Measurements from ENCODE around the gene CAMK1D.
"Not testable (repeated sequence)": the region's sequence is repeated elsewhere in the genome, so short reads cannot be mapped to it uniquely, and the experiment has no call there.

Gene CAMK1D

GRCh38 chr10:12701696-12702095, 352.3 kb downstream of the CAMK1D start:
- no peak for DNase-seq (ENCODE audit: low read depth)

DNA sequence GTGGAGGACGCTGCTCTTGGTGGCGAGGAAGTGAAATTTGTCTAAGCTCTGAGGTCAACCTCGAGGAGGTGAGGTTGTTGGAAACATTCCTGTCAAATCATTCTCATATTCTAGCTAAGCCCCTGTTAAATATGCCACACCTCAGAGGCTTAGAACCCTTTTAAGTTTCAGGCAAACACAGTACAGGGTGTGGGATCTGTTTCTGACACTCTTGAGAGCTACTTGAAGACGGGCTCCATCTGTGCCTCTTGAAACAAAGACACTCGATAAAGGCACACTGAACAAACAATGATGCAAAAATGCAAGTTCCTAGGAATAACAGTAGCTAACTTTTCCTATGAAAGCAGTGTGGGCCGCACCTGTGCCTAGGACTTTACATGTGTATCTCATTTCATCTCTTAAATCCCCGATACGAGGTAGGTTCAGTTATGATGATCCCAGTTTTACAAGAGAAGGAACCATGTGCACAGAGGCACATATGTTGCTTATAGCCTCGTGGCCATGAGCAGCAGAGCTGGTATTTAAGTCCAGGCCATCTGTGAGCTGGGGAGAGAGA, 352.9 kb downstream of the CAMK1D start:
- no peak for DNase-seq (ENCODE audit: low read depth)

GRCh38 chr10:12703126-12703525, 353.8 kb downstream of the CAMK1D start:
- no peak for DNase-seq (ENCODE audit: low read depth)

DNA sequence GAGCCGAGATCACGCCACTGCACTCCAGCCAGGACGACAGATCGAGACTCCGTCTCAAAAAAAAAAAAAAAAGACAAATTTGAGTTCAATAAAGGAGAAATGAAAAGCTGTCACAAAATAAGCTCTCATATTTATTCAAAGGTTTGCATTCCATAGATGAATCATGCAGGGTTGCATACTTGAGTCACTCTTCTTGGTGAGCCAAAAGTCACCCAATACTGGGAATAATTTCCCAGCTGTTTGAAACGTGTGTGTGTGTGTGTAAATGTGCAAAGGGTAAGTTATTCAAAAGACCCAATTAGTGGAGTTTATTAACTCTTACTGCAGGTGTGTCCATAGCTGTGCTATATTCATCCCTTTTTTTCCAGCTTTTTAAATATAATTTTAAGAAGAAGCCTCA, 354.5 kb downstream of the CAMK1D start:
- peak; percentile 67 for DNase-seq (ENCODE audit: low read depth)

- peak; percentile 40 for DNase-seq (ENCODE audit: low read depth)
Observed at GRCh38 chr10:12704488-12704887, 355.1 kb downstream of the CAMK1D start.

- peak; percentile 55 for DNase-seq (ENCODE audit: low read depth)
Observed at GRCh38 chr10:12705943-12706342, 356.6 kb downstream of the CAMK1D start.

DNA sequence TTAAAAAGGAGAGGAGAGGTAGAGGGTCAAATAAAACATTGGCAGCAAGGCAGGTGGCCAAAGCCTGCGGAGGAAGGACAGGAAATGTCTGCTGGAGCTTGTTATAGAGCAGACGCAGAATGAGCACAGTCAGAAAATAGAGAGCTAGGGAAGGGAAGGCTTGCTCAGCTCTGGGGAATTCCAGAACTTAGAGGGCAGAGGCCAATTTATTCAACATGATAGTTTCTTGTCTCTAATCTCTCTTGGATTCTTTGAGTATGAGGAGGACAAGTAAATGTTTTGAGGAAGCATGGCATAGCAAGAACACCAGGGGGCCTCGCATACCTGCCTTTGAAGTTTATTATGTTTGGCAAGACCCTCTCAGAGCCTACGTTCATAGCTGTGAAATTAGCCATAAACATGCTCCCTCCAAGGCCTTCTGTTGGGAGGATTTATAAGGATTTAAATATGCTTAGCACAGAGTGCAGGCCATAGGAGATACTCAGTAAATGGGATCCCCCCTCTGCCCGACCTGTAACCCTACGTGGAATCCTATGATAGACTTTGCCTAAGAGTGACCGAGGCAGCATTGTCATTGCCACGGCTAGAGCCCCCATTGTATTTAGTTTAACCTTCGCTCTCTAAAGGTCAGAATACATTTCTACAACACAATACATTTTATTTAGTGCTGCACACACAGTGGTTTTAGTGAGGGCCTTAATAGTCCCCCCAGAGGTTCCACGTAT, 358.3 kb downstream of the CAMK1D start:
- DNase-seq (ENCODE audit: low read depth): peak; percentile 95

GRCh38 chr10:12709000-12709401, 359.7 kb downstream of the CAMK1D start:
- peak; percentile 49 for DNase-seq (ENCODE audit: low read depth)

GRCh38 chr10:12709521-12709963, 360.2 kb downstream of the CAMK1D start:
- DNase-seq (ENCODE audit: low read depth): peak; percentile 81

DNA sequence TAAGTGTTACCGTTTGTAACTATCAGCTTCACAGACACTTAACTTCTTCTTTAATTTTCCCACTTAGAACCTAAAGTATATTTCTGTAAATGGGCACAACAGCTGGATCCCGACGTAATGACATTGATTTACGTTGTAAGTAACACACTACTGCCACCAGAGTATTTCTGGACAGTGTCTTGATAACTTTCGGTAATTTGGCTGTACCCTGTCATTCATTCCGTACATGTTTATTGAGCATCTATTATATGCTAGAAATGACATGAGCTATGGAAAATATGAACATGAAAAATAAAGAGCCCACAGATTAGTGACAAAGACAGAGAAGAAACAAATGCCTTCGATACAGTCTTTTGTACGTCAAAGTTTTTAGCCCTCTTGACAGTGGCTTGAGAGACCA, 360.8 kb downstream of the CAMK1D start:
- DNase-seq (ENCODE audit: low read depth): no peak

DNA sequence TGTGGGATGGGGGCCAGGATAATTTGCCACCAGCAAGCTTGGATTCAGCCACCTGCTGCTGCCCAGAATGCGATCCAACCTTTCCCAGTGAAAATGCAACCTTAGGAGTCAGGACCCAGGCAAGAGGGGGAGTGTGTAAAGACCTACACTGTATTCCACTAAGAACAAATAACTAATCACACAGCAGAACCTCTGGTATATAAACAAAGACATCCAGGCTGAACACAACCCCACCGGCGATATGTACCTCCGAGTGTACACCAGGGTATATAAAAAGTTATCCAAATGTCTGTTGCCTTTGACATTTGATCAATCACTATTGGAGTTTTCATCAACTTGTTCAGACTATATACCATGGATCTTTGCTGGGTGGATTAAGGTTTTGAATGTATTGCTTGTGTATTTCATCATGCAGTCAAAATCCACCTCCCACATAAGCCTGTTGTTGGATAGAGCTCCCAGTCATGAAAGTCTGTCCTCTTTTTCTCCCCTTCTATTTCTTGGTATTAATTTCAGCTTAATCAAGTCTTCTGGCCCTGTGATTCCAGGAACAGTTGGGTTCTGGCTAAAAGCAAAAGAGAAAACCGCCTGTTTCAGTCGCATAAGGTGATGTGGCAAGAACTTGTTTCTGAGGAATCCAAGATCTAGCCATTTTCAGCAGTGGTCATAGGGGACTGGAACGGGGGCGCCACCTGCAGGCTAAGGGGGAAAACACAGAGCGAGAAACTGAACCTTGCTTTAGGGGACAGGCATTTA, 361.4 kb downstream of the CAMK1D start:
- DNase-seq (ENCODE audit: low read depth): peak; percentile 80

DNA sequence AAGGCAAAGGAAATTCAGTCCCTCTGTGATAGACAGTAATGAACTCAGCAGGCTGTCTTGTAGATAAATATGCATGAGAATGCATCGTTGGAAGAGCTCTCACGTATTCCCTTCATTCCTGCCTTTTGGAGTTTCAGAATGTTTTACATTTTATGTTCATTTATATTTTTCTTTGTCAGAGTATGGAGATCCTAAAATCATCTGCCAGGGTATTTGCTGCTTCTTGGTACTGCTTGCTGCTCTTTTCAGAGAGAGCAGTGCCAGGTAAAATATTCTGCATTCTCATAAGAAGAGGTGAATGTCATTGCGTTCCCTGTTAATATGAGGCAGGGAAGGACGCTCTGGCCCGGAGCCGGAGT, 362.0 kb downstream of the CAMK1D start:
- no peak for DNase-seq (ENCODE audit: low read depth)

GRCh38 chr10:12712293-12712983, 363.1 kb downstream of the CAMK1D start:
- DNase-seq (ENCODE audit: low read depth): no peak

GRCh38 chr10:12712984-12713316, 363.6 kb downstream of the CAMK1D start:
- not testable (repeated sequence) for DNase-seq (ENCODE audit: low read depth)

DNA sequence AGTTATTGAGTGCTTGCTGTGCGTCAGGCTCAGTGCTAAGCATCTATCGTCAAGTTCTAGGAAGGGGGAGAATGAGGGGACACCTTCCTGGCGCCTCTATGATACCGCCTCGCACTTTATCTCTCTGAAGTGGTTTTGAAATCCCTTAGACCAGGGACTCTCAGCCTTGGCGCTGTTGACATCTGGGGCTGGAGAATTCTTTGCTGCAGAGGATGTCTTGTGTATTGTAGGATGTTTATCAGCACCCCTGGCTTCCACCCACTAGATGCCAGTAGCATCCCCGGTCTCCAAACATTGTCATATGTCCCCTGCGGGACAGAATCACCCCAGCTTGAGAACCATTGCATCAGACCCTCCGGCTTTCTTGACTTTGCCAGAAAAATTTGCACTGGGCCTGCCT, 366.7 kb downstream of the CAMK1D start:
- DNase-seq (ENCODE audit: low read depth): no peak

DNA sequence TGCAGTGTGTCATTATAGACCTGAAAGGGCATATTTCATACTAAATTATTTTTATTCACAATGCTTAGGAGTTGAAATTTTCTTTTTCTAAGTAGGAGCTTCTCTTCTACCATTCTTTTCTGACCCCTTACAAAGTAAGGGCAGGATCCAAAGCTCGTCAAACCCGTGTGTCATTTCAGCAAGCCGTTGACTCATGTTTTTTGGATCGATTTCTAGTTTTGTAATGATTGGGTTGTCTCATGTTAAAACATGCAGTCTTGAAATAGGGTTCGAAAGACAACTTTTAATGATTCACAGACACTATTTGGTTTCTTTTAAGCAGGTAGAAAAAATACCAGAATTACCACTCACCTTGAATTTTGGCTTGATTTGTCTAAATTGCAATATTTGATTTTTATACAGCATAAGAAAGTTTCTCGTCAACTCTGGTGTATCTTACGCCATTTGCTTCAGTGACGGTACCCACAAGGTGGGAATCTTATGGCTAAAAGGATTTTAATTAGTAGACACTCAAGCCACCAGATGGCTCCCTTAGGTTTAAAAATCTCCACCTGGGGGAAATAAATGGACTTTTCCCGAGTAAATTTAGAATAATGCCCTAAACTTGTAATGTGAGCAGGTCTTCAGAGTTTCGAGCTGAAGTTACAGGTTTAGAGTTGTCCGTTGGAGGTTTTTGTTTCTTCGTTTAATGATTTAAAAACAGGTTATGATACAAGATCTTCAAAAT, 368.8 kb downstream of the CAMK1D start:
- no peak for DNase-seq (ENCODE audit: low read depth)

- DNase-seq (ENCODE audit: low read depth): no peak
Observed at GRCh38 chr10:12719365-12719764, 370.0 kb downstream of the CAMK1D start.

GRCh38 chr10:12720217-12720981, 371.1 kb downstream of the CAMK1D start:
- DNase-seq (ENCODE audit: low read depth): peak; percentile 81

DNA sequence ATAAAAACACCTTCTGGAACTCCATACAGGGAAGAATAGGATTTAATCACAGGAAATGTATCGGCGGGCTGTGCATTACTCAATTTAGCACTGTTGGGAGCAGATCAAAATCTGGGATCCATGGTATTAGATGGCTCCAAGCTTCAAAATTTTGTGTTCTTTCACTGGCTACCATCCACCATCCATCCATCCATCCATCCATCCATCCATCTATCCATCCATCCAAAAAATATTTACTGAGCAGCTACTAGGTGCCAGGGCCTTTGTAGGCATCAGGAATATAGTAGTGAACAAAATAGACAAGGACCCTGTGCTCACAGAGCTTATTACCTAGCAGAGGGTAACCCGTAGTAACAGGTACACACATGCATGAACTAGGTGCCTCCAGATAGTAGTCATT, 372.0 kb downstream of the CAMK1D start:
- no peak for DNase-seq (ENCODE audit: low read depth)

GRCh38 chr10:12723220-12723619, 373.9 kb downstream of the CAMK1D start:
- DNase-seq (ENCODE audit: low read depth): no peak

Measured in amniotic epithelial cell (primary cell).